IPS-18c (cell line): Measurements from ENCODE around the gene NES.

Experiments used
- H3K4me3 ChIP-seq: 2 replicates; pipeline ENCODE4 v1.7.0; 2013; ENCODE audit warnings: low read depth, mild to moderate bottlenecking, low read length, moderate library complexity; ENCODE audit not compliant: insufficient read depth
- H3K9me3 ChIP-seq: one replicate; pipeline ENCODE4 v1.6.1; 2013; ENCODE audit warnings: mild to moderate bottlenecking, low read length, moderate library complexity; ENCODE audit not compliant: control insufficient read depth, insufficient read depth

NES gene

DNA sequence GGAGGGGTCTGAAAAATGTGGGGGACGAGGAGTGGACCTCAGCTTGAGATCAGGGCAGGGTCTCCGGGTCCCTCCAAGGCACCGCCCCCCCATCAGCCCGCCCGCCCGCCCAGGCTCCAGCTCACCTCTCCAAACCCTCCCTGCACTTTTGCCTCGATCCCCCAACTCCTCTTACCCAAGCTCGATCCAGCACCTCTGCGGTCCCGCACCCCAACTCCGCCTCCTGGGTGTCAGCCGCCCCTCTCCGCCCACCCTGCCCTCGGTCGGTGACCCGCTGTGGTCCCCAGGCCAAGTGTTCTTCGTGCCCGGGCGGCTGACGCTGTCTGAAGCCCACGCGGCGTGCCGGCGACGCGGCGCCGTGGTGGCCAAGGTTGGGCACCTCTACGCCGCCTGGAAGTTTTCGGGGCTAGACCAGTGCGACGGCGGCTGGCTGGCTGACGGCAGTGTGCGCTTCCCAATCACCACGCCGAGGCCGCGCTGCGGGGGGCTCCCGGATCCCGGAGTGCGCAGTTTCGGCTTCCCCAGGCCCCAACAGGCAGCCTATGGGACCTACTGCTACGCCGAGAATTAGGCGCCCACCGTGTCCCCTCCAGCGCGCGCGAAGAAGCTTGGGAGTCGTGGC lies 52.3 kb downstream of the NES start:
- H3K4me3 ChIP-seq: peak overlapping the region; percentile 63
- peaks cover 1% of the 10 kb centered on the region for H3K9me3 ChIP-seq

- peak overlapping the region; percentile 63 for H3K4me3 ChIP-seq
- H3K9me3 ChIP-seq: peaks cover 4% of the 10 kb centered on the region
Measured at GRCh38 chr1:156623946-156624813, 53.0 kb downstream of the NES start.

DNA sequence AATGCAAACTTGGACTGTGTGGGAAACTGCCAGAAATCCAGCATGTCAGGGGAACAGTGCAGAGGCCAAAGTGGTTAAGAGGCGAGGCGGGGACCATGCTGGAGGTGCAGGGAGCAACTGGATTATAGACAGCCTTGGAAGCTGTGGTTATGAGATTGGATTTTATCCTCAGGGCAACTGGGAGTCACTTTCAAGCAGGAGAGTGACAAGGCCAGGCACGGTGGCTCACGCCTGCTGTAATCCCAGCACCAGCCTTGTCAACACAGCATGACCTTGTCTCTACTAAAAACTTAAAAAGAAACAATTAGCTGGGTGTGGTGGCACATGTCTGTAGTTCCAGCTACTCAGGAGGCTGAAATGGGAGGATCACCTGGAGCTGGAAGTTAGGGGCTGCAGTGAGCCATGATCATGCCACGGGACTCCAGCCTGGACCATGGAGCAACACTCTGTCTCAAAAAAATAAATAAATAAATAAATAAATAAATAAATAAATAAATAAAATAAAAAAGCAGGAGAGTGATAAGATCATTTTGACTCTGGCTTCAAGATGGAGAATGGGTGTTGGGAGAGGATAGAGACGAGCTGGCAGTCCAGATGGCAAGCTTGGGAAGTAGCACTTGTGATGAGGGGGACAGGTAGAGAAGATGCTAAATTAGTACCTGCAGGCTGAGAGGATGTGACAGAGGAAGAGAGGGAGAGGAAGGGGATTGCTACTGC lies 54.5 kb downstream of the NES start:
- peaks cover 4% of the 10 kb centered on the region for H3K9me3 ChIP-seq

DNA sequence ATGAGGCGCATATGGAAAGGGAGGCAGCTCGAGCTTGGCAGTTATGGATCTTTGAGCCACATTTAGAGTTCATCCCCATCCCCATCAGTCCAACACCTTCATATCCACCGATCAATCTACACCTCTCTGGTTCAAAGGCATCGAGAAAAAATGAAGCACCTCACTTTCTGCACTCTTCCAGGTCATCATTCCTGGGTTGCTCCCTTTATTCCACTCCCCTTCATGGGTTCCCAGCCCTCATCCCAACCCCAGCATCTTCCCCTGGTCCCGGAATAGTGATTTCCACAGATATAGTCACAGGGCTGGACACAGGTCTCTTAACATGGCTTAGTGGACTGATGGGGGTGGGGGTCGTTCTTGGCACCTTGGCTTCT lies 57.6 kb downstream of the NES start:
- Histone ChIP-seq H3K9me3 (peaks cover 4% of the 10 kb centered on the region), H3K4me3 (no peak overlapping the region)

More for the DNA sequence above, 54.5 kb downstream of the NES start:
- H3K4me3 ChIP-seq: no peak overlapping the region

GRCh38 chr1:156618853-156619581 lies 58.2 kb downstream of the NES start, which contains the start of gene HAPLN2:
TSS of gene HAPLN2 (plus strand) at chr1:156619415. CDS start at chr1:156623491, 4,076 bp downstream.
- no peak within 1 kb of the TSS for H3K4me3 ChIP-seq
- H3K9me3 ChIP-seq: peaks cover 4% of the 10 kb centered on the region
